ENCODE measurements around the gene TSPO.
"Not testable (repeated sequence)": the region's sequence is repeated elsewhere in the genome, so short reads cannot be mapped to it uniquely, and the experiment has no call there.

Gene TSPO

DNA sequence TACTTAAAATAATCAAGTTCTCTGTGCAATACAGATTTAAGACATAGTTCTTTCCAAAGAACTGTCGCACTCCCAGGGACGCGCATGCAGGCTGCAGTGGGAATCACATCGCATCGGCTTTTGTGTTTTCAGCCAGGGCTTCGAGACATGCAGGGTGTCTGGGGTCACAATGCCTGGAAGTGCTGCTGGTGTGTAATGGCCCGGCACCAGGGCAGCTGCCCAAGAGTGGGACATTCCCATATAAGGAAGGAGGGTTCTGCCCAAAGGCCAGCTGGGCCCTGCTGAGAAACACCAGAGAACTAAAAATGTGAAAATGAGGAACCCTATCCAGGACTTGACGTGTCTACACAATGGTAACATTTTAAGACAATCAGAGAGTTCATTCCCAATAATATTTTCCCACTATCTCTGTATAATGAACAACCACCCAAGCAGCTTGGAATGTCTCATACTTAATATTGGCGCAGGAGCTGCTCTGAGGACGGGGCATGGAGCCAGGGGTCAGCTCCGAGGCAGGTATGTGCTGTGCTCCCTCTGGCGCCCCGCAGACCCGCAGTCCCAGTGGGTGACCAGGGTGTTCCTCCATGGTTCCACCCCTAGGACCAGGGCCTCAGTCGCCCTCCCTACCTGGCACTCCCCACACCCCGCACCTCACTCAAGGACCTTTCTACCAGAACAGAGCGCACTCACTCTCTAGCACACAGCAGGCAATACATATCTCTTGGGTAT lies 19.4 kb upstream of the TSPO start:
- DNase-seq = no peak

DNA sequence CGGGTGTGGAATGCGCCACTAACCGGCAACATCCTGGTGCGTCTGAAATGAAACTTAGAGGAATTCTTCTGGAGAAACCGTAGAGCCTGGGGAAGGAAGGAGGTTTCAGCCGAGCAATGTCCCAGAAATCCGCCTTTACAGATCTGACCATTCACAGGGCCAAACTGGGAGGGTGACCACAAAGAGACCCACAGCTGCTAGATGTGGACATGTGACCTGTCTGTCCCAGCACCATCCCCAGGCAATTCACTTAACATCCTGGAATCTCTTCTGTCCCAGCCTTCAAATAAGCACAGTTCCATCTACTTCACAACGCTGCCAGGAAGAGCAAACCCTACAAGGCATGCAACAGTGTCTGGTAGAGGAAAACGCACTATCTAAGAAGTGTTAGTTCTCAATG lies 18.0 kb upstream of the TSPO start:
- no peak for DNase-seq

DNA sequence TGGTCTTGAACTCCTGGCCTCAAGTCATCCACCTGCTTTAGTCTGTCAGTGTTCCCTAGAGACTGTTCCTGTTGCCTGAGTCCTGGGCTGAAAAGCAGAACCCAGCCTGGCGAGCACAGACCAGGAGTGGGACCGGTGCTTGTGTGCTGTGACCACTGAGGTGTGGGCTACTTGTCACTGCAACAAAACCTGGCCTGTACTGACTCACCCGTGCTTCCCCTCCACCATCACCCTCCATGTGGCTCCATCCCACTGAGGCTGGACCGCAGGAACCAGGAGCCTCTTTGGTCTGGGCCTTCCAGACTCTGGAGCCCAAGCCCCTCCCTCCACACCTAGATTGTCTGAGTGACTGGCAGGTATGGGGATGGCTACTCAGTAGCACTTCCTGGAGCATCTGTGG lies 16.8 kb upstream of the TSPO start:
- no peak for DNase-seq

- DNase-seq = no peak
Measured at GRCh38 chr22:43135565-43135964, 15.8 kb upstream of the TSPO start.

GRCh38 chr22:43136255-43136654 lies 15.1 kb upstream of the TSPO start:
- DNase-seq = peak; percentile 28

- DNase-seq = no peak
Measured at GRCh38 chr22:43136801-43137200, 14.6 kb upstream of the TSPO start.

- DNase-seq = peak; percentile 64
Measured at GRCh38 chr22:43142880-43143562, 8.3 kb upstream of the TSPO start, which contains the start of gene MCAT. MCAT (minus strand) TSS chr22:43143398; CDS start chr22:43143348, 50 bp downstream.

GRCh38 chr22:43144949-43145348 lies 6.4 kb upstream of the TSPO start:
- no peak for DNase-seq

DNA sequence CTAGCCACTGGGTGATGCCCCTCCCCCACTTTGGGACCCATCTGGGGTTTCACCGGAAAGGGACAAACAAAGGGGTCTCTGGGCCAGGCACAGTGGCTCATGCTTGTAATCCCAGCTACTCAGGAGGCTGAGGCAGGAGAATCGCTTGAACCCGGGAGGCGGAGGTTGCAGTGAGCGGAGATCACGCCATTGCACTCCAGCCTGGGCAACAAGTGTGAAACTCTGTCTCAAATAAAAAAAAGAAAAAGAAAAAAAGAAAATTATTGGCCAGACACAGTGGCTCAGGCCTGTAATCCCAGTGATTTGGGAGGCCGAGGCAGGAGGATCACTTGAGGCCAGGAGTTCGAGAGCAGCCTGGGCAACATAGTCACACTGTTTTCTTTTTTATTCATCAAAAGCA lies 6.0 kb upstream of the TSPO start:
- DNase-seq = not testable (repeated sequence)

DNA sequence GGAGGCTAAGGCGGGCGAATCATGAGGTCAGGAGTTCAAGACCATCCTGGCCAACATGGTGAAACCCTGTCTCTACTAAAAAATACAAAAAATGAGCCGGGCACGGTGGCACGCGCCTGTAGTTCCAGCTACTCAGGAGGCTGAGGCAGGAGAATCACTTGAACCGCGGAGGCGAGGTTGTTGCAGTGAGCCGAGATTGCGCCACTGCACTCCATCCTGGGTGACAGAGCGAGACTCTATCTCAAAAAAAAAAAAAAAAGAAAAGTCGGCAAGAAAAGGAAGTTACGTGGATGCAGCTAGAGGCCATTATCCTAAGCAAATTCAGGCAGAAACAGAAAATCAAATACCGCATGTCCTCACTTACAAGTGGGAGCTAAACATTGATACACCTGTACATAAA lies 5.0 kb upstream of the TSPO start:
- not testable (repeated sequence) for DNase-seq

- DNase-seq = no peak
Measured at GRCh38 chr22:43147821-43148220, 3.5 kb upstream of the TSPO start.

- DNase-seq = no peak
Measured at GRCh38 chr22:43148581-43148980, 2.8 kb upstream of the TSPO start.

DNA sequence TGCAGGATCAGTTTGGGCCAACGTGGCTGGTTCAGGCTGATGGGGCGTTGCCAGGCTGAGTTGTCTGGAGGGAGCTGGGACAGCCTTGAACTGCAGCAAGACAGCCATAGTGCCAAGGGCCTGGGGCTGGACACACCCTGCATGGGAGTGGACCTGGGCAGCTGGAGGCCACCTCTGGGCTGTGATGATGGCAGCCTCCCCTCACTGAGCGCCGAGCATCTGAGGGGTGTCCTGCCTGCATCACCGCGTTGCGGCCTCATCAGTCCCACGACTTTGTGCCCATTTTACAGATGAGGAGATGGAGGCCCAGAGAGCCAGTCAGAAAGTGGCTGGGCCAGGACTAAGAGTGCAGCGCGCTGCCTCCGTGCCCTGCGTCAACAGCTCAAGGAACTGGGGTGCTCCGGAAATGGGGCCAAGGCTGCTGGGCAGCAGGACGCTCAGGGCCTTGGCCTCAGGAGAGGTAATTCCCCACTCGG lies 590 bp upstream of the TSPO start:
- no peak for DNase-seq

GRCh38 chr22:43152003-43152356 lies 621 bp downstream of the TSPO start:
- DNase-seq = no peak

- DNase-seq = peak; percentile 31
Measured at GRCh38 chr22:43152357-43153071, 1.2 kb downstream of the TSPO start.

- no peak for DNase-seq
Measured at GRCh38 chr22:43153899-43154298, 2.5 kb downstream of the TSPO start.

DNA sequence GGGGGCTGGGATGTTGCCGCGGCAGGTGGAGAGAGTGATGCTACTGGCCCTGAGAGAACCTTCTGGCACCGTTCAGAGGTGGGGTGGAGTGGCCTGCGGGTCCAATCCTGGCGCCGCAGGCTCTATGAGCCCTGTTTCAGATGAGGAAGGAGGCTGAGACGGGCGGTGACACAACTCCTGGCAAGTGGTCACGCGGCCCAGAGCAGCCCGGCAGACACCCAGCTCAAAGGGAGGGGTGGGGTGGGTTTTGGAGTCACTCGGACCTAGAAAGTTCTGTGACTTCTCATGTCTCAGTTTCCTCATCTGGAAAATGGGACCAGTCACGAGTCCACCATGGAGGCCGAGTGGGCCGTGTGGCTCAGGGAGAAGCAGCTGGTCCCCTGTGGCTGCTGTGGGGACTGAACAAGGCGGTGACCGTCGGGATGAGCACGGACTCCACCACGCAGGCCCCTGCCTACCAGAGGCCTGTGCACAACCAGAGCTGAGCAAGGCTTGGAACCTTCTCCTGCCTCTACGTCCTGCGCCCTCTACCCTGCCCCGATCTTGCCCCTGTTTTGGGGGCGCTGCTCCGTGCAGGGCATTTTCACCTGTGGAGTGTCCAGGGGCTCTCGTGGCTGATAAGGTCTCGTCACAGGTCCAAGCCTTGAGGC lies 3.7 kb downstream of the TSPO start:
- DNase-seq = no peak

DNA sequence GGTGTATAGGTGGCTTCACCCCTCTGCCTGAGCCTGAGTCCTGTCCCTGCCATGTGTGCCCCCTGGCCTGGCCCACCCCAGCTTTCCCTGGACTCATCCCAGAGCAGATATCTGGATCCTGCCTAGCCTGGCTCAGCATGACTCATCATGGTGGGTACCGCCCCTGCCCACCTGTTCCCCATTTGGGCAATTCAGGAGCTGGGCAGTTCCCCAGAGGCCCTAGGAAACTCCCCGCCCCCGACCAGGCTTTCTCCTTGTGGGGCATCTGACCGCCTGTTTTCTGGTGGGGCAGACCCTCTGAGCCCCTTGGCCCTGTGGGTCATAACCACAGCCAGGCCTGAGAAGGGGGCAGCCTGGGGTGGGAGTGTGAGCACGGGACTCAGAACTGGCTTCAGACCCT lies 4.4 kb downstream of the TSPO start:
- peak; percentile 18 for DNase-seq

DNA sequence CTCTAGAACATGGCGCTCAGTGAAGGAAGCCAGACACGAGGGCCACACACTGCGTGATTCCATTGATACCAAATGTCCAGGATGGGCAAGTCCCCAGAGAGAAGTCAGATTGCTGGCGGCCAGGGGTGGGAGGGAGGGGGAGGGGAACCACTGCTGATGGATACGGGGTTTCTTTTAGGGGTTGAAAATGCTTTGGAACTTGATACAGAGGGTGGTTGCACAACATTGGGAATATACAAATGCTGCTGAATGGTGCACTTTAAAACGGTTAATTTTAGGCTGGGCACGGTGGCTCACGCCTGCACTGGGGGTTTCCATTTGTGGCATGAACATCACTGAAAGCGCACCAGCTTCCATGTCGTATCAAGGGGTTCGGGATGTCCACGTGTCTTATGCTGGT lies 5.1 kb downstream of the TSPO start:
- no peak for DNase-seq

GRCh38 chr22:43157874-43158546 lies 6.7 kb downstream of the TSPO start:
- no peak for DNase-seq

- no peak for DNase-seq
Measured at GRCh38 chr22:43158778-43159483, 7.6 kb downstream of the TSPO start.

Data from NCI-H1694 treated with DMSO at 0.1 percent for 48 hours (cell line).